Bladder microvascular endothelial cell (primary cell): ENCODE results near the gene B3GNT8. TPM values are rescaled to one million over a fixed set of nuclear protein-coding genes. Genes with fewer than 3 reads are reported as not detected.

Source experiments
- total RNA-seq: library from RNA; depleted of rRNA; stranded (reverse); fragments of >200 nt; gene quantifications from 2 replicates; pipeline ENCODE4 v1.2.3, GENCODE V29; 2014

B3GNT8 gene
- total RNA-seq, result 0.97 and 1.1 TPM in 2 replicates

GRCh38 chr19:41426952-41427646 lies at the start of gene B3GNT8:
TSS of gene B3GNT8 (minus strand) at chr19:41427374. CDS start at chr19:41426778, 596 bp downstream.

GRCh38 chr19:41442473-41443355 lies 15.5 kb upstream of the B3GNT8 start, which contains the start of gene ERICH4:
TSS of gene ERICH4 (plus strand) at chr19:41443156. CDS start at chr19:41443170, 14 bp downstream.

GRCh38 chr19:41439441-41440222 lies 12.5 kb upstream of the B3GNT8 start, which contains the start of gene DMAC2:
TSS of gene DMAC2 (minus strand) at chr19:41439912. CDS start at chr19:41439899, 13 bp downstream.

GRCh38 chr19:41397086-41398049 lies 29.8 kb downstream of the B3GNT8 start, which contains the start of the genes BCKDHA and EXOSC5:
TSS of gene BCKDHA (plus strand) at chr19:41397818. CDS start at chr19:41397828, 10 bp downstream.
TSS of gene EXOSC5 (minus strand) at chr19:41397359. CDS start at chr19:41397328, 31 bp downstream.

GRCh38 chr19:41376241-41376997 lies 50.8 kb downstream of the B3GNT8 start, which contains the start of gene TMEM91:
TSS of gene TMEM91 (plus strand) at chr19:41376533. CDS start at chr19:41378310, 1,777 bp downstream.

Other genes with a start within 250 kb of the B3GNT8 start
- gene CYP2S1, start 234.2 kb downstream of the B3GNT8 start, total RNA-seq, result 0.25 and 0.49 TPM in 2 replicates
- 24.8 and 28.4 TPM in 2 replicates for gene AXL, start 208.2 kb downstream of the B3GNT8 start, total RNA-seq
- gene HNRNPUL1, start 163.0 kb downstream of the B3GNT8 start, total RNA-seq, result 59.9 and 107 TPM in 2 replicates
- gene CCDC97, start 117.2 kb downstream of the B3GNT8 start, total RNA-seq, result 5.8 and 14.4 TPM in 2 replicates
- 11.0 and 55.1 TPM in 2 replicates for gene TGFB1, start 73.5 kb downstream of the B3GNT8 start, total RNA-seq
- gene B9D2, start 63.2 kb downstream of the B3GNT8 start, total RNA-seq, result 5.9 and 8.9 TPM in 2 replicates
- 3.5 and 5.5 TPM in 2 replicates for gene TMEM91, start 50.8 kb downstream of the B3GNT8 start, total RNA-seq
- 9.6 and 12.3 TPM in 2 replicates for gene EXOSC5, start 30.0 kb downstream of the B3GNT8 start, total RNA-seq
- 29.3 and 45.6 TPM in 2 replicates for gene BCKDHA, start 29.6 kb downstream of the B3GNT8 start, total RNA-seq
- gene DMAC2, start 12.5 kb upstream of the B3GNT8 start, total RNA-seq, result 31.1 and 44.7 TPM in 2 replicates
- not detected in 2 replicates for gene ERICH4, start 15.8 kb upstream of the B3GNT8 start, total RNA-seq
- gene CEACAM21, start 148.8 kb upstream of the B3GNT8 start, total RNA-seq, result 2.3 and 6.6 TPM in 2 replicates
- not detected in 2 replicates for gene CEACAM4, start 199.7 kb upstream of the B3GNT8 start, total RNA-seq